ENCODE measurements around the gene DISP3. TPM values are rescaled to one million over a fixed set of nuclear protein-coding genes. Genes with fewer than 3 reads are reported as not detected.

DISP3 gene
- total RNA-seq, 1 experiment from 2014 or later, result 2.3 TPM

GRCh38 chr1:11543392-11543791 lies 64.4 kb downstream of the DISP3 start:
- H3K36me3 ChIP-seq (ENCODE audit: control insufficient read depth in 1 of 2, insufficient read depth in 2 of 2, low read length in 2 of 2), result no peaks in the 10 kb centered on the region
- ATAC-seq, result no peak
- H3K9ac ChIP-seq (ENCODE audit: low read length), result no peak overlapping the region
- no peak overlapping the region for H3K27ac ChIP-seq (ENCODE audit: low read depth, low read length)
- no peaks in the 10 kb centered on the region for H3K9me3 ChIP-seq (ENCODE audit: control insufficient read depth in 1 of 2, insufficient read depth in 1 of 2, low read depth in 1 of 2, low read length in 2 of 2)
- BruUV-seq (replicated peaks), result no TSS peak
- POLR2A ChIA-PET, result no interaction called here
- no peaks in the 10 kb centered on the region for H3K79me2 ChIP-seq (ENCODE audit: insufficient read depth, low read length)
- H3K27me3 ChIP-seq (ENCODE audit: insufficient read depth, low read length), result peaks cover 61% of the 10 kb centered on the region
- H4K20me1 ChIP-seq (ENCODE audit: insufficient read depth), result no peaks in the 10 kb centered on the region
- no peak overlapping the region for H3K4me2 ChIP-seq (ENCODE audit: low read length)
- no peak overlapping the region for H3K4me3 ChIP-seq (replicated peaks in 1 of 2; ENCODE audit: low read depth in 1 of 2, low read length in 2 of 2)
- intact Hi-C loops (cut with micrococcal nuclease), result no loop called here
- no peak overlapping the region for H2AFZ ChIP-seq (ENCODE audit: low read depth, low read length, poor library complexity, severe bottlenecking)
- no peak for DNase-seq (ENCODE audit: low read depth, low spot score)
- CTCF ChIA-PET, result no interaction called here
- H3K9me2 ChIP-seq (ENCODE audit: insufficient read depth), result no peaks in the 10 kb centered on the region
- TF ChIP-seq CEBPB (IDR thresholded peaks at IDR 0.05; ENCODE audit: low read depth) (no peak), ATF3 (IDR thresholded peaks at IDR 0.05) (no peak), EZH2phosphoT487 (IDR thresholded peaks at IDR 0.05; ENCODE audit: borderline replicate concordance) (no peak), POLR2AphosphoS5 (IDR thresholded peaks at IDR 0.05; ENCODE audit: low read depth, low read length) (no peak), REST (IDR thresholded peaks at IDR 0.05; ENCODE audit: low read depth) (no peak), SIN3A (IDR thresholded peaks at IDR 0.05; ENCODE audit: low read depth) (no peak), ELF1 (IDR thresholded peaks at IDR 0.05; ENCODE audit: borderline replicate concordance, low read depth) (no peak), EGR1 (IDR thresholded peaks at IDR 0.05; ENCODE audit: low read depth) (no peak), TCF7L2 (IDR thresholded peaks at IDR 0.05; ENCODE audit: borderline replicate concordance, extremely low read depth, insufficient read depth, insufficient read length) (no peak), ZBTB33 (IDR thresholded peaks at IDR 0.05; ENCODE audit: extremely low read depth, insufficient replicate concordance, low read length) (no peak), CBX3 (IDR thresholded peaks at IDR 0.05; ENCODE audit: low read depth) (no peak), JUND (IDR thresholded peaks at IDR 0.05) (no peak), YY1 (IDR thresholded peaks at IDR 0.05; ENCODE audit: extremely low read depth, insufficient replicate concordance, low read depth, low read length) (no peak), SP1 (IDR thresholded peaks at IDR 0.05; ENCODE audit: low read depth) (no peak), ZNF274 (IDR thresholded peaks at IDR 0.05; ENCODE audit: low read depth, low read length) (no peak), POLR2A (IDR thresholded peaks at IDR 0.05; ENCODE audit: borderline replicate concordance, extremely low read depth, insufficient read depth, insufficient read length) (no peak), FOSL1 (IDR thresholded peaks at IDR 0.05; ENCODE audit: low read depth) (no peak), ZFX (IDR thresholded peaks at IDR 0.05) (no peak)
- TF ChIP-seq, protein P1, sequence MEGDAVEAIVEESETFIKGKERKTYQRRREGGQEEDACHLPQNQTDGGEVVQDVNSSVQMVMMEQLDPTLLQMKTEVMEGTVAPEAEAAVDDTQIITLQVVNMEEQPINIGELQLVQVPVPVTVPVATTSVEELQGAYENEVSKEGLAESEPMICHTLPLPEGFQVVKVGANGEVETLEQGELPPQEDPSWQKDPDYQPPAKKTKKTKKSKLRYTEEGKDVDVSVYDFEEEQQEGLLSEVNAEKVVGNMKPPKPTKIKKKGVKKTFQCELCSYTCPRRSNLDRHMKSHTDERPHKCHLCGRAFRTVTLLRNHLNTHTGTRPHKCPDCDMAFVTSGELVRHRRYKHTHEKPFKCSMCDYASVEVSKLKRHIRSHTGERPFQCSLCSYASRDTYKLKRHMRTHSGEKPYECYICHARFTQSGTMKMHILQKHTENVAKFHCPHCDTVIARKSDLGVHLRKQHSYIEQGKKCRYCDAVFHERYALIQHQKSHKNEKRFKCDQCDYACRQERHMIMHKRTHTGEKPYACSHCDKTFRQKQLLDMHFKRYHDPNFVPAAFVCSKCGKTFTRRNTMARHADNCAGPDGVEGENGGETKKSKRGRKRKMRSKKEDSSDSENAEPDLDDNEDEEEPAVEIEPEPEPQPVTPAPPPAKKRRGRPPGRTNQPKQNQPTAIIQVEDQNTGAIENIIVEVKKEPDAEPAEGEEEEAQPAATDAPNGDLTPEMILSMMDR (IDR thresholded peaks at IDR 0.05 in 2 of 3, conservative IDR thresholded peaks at IDR 0.05 in 1 of 3; ENCODE audit: borderline replicate concordance in 1 of 3, insufficient read depth in 1 of 3, low read depth in 2 of 3, low read length in 2 of 3), result no peak
- TF ChIP-seq, protein P2, sequence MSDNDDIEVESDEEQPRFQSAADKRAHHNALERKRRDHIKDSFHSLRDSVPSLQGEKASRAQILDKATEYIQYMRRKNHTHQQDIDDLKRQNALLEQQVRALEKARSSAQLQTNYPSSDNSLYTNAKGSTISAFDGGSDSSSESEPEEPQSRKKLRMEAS (IDR thresholded peaks at IDR 0.05), result no peak
- RAD21 ChIA-PET (ENCODE audit: low non-redundant PET in 1 of 2, low total read pairs in 2 of 2, uncharacterized antibody in 2 of 2, unreplicated experiment in 2 of 2), result no interaction called here
- H3K4me1 ChIP-seq (ENCODE audit: control insufficient read depth in 1 of 2, insufficient read depth in 2 of 2, low read length in 2 of 2), result no peaks in the 10 kb centered on the region

Measured in HCT116 (cell line).